Mucosa of gallbladder (tissue), 1 donor: ENCODE data around the gene SPACA5B. TPM values are rescaled to one million over a fixed set of nuclear protein-coding genes. Genes with fewer than 3 reads are reported as not detected.
"Not testable (repeated sequence)": the region's sequence is repeated elsewhere in the genome, so short reads cannot be mapped to it uniquely, and the experiment has no call there.

Source experiments
- DNase-seq: peaks from one replicate; pipeline ENCODE4 v3.0.0-alpha.2; 2020; ENCODE audit warnings: low spot score
- total RNA-seq: library from RNA; stranded (reverse); gene quantifications from one replicate; pipeline ENCODE4 v1.2.1, GENCODE V29; 2021
- donor health status: DM: no; HTN: no; CAD: no.

Gene SPACA5B
- total RNA-seq, result not detected

- not testable (repeated sequence) for DNase-seq
Measured at GRCh38 chrX:48130326-48130725, at the start of gene SPACA5B. TSS of gene SPACA5B (plus strand) at chrX:48130626. CDS start at chrX:48130688, 62 bp downstream.

- DNase-seq, result peak; percentile 23
Measured at GRCh38 chrX:48083212-48083611, 47.2 kb upstream of the SPACA5B start.

GRCh38 chrX:48083706-48084105 is 46.7 kb upstream of the SPACA5B start:
- no peak for DNase-seq

GRCh38 chrX:48086082-48086481 is 44.3 kb upstream of the SPACA5B start:
- no peak for DNase-seq

GRCh38 chrX:48090123-48090522 is 40.3 kb upstream of the SPACA5B start:
- no peak for DNase-seq

- not testable (repeated sequence) for DNase-seq
Measured at GRCh38 chrX:48092558-48092957, 37.9 kb upstream of the SPACA5B start.

GRCh38 chrX:48101443-48101842 is 29.0 kb upstream of the SPACA5B start:
- DNase-seq, result no peak

GRCh38 chrX:48102874-48103374 is 27.5 kb upstream of the SPACA5B start:
- DNase-seq, result no peak

- no peak for DNase-seq
Measured at GRCh38 chrX:48107717-48108116, 22.7 kb upstream of the SPACA5B start.

- not testable (repeated sequence) for DNase-seq
Measured at GRCh38 chrX:48125286-48125685, 5.1 kb upstream of the SPACA5B start.

- not testable (repeated sequence) for DNase-seq
Measured at GRCh38 chrX:48132308-48132844, 1.9 kb downstream of the SPACA5B start.

GRCh38 chrX:48139076-48139475 is 8.7 kb downstream of the SPACA5B start:
- DNase-seq, result not testable (repeated sequence)

- DNase-seq, result not testable (repeated sequence)
Measured at GRCh38 chrX:48141810-48142508, 11.5 kb downstream of the SPACA5B start.

GRCh38 chrX:48142697-48143096 is 12.3 kb downstream of the SPACA5B start:
- DNase-seq, result not testable (repeated sequence)

GRCh38 chrX:48153769-48154168 is 23.3 kb downstream of the SPACA5B start:
- DNase-seq, result no peak

- DNase-seq, result no peak
Measured at GRCh38 chrX:48154796-48155195, 24.4 kb downstream of the SPACA5B start.

GRCh38 chrX:48156014-48156413 is 25.6 kb downstream of the SPACA5B start:
- no peak for DNase-seq

- no peak for DNase-seq
Measured at GRCh38 chrX:48165241-48165640, 34.8 kb downstream of the SPACA5B start.

- DNase-seq, result not testable (repeated sequence)
Measured at GRCh38 chrX:48166322-48166721, 35.9 kb downstream of the SPACA5B start.

GRCh38 chrX:48179691-48180090 is 49.3 kb downstream of the SPACA5B start:
- DNase-seq, result no peak

- no peak for DNase-seq
Measured at GRCh38 chrX:48180811-48181210, 50.4 kb downstream of the SPACA5B start.

- not testable (repeated sequence) for DNase-seq
Measured at GRCh38 chrX:48181882-48182281, 51.5 kb downstream of the SPACA5B start.
